ENCODE measurements around the gene CNR1. TPM values are rescaled to one million over a fixed set of nuclear protein-coding genes. Genes with fewer than 3 reads are reported as not detected.
"Not testable (repeated sequence)": the region's sequence is repeated elsewhere in the genome, so short reads cannot be mapped to it uniquely, and the experiment has no call there.

Gene CNR1
- 0.32 TPM for polyA plus RNA-seq (ENCODE audit: insufficient read length)

- peak; percentile 1 for DNase-seq (ENCODE audit: low read depth)
Measured at GRCh38 chr6:88165844-88166492, at the start of gene CNR1. CNR1 (minus strand) TSS chr6:88166347; CDS start chr6:88145274, 21,073 bp downstream.

- no peak for DNase-seq (ENCODE audit: low read depth)
Measured at GRCh38 chr6:88211446-88211845, 45.3 kb upstream of the CNR1 start.

- no peak for DNase-seq (ENCODE audit: low read depth)
Measured at GRCh38 chr6:88209301-88209700, 43.2 kb upstream of the CNR1 start.

GRCh38 chr6:88208726-88209125, 42.6 kb upstream of the CNR1 start:
- DNase-seq (ENCODE audit: low read depth), result no peak

GRCh38 chr6:88201734-88202133, 35.6 kb upstream of the CNR1 start:
- DNase-seq (ENCODE audit: low read depth), result not testable (repeated sequence)

- DNase-seq (ENCODE audit: low read depth), result no peak
Measured at GRCh38 chr6:88184921-88185320, 18.8 kb upstream of the CNR1 start.

- DNase-seq (ENCODE audit: low read depth), result no peak
Measured at GRCh38 chr6:88183471-88183870, 17.3 kb upstream of the CNR1 start.

- no peak for DNase-seq (ENCODE audit: low read depth)
Measured at GRCh38 chr6:88179692-88180091, 13.5 kb upstream of the CNR1 start.

- no peak for DNase-seq (ENCODE audit: low read depth)
Measured at GRCh38 chr6:88177961-88178464, 11.9 kb upstream of the CNR1 start.

GRCh38 chr6:88174906-88175305, 8.8 kb upstream of the CNR1 start:
- DNase-seq (ENCODE audit: low read depth), result no peak

- no peak for DNase-seq (ENCODE audit: low read depth)
Measured at GRCh38 chr6:88171312-88171711, 5.2 kb upstream of the CNR1 start.

- DNase-seq (ENCODE audit: low read depth), result no peak
Measured at GRCh38 chr6:88168362-88168761, 2.2 kb upstream of the CNR1 start.

- no peak for DNase-seq (ENCODE audit: low read depth)
Measured at GRCh38 chr6:88167352-88167937, 1.3 kb upstream of the CNR1 start.

GRCh38 chr6:88166493-88167351, 575 bp upstream of the CNR1 start:
- no peak for DNase-seq (ENCODE audit: low read depth)

GRCh38 chr6:88165087-88165843, 882 bp downstream of the CNR1 start:
- DNase-seq (ENCODE audit: low read depth), result no peak

- no peak for DNase-seq (ENCODE audit: low read depth)
Measured at GRCh38 chr6:88164061-88164460, 2.1 kb downstream of the CNR1 start.

- no peak for DNase-seq (ENCODE audit: low read depth)
Measured at GRCh38 chr6:88163616-88164015, 2.5 kb downstream of the CNR1 start.

- DNase-seq (ENCODE audit: low read depth), result no peak
Measured at GRCh38 chr6:88161940-88162339, 4.2 kb downstream of the CNR1 start.

- DNase-seq (ENCODE audit: low read depth), result no peak
Measured at GRCh38 chr6:88157106-88157505, 9.0 kb downstream of the CNR1 start.

- no peak for DNase-seq (ENCODE audit: low read depth)
Measured at GRCh38 chr6:88145298-88145963, 20.7 kb downstream of the CNR1 start.

- no peak for DNase-seq (ENCODE audit: low read depth)
Measured at GRCh38 chr6:88144637-88145297, 21.4 kb downstream of the CNR1 start.

Measured in forelimb muscle (tissue), 1 donor.